Left renal cortex interstitium (tissue), 4 donors: ENCODE data around the gene CHKB. TPM values are rescaled to one million over a fixed set of nuclear protein-coding genes. Genes with fewer than 3 reads are reported as not detected.

ENCODE experiments used
- DNase-seq, 4 donors: peaks; one replicate each; pipeline ENCODE4 v3.0.0-alpha.2; 2013; ENCODE audit warnings: low read depth in 4 of 4, low spot score in 2 of 4, missing footprints in 1 of 4
- polyA plus RNA-seq, 4 donors: library from polyadenylated mRNA; unstranded; fragments of 120-200 nt; gene quantifications; one replicate each; pipeline ENCODE4 v1.2.1, GENCODE V29; 2013; ENCODE audit not compliant: insufficient read length in 4 of 4

The CHKB gene
- polyA plus RNA-seq, 4 donors = 66.8 to 105 (median 86.1) TPM

DNA sequence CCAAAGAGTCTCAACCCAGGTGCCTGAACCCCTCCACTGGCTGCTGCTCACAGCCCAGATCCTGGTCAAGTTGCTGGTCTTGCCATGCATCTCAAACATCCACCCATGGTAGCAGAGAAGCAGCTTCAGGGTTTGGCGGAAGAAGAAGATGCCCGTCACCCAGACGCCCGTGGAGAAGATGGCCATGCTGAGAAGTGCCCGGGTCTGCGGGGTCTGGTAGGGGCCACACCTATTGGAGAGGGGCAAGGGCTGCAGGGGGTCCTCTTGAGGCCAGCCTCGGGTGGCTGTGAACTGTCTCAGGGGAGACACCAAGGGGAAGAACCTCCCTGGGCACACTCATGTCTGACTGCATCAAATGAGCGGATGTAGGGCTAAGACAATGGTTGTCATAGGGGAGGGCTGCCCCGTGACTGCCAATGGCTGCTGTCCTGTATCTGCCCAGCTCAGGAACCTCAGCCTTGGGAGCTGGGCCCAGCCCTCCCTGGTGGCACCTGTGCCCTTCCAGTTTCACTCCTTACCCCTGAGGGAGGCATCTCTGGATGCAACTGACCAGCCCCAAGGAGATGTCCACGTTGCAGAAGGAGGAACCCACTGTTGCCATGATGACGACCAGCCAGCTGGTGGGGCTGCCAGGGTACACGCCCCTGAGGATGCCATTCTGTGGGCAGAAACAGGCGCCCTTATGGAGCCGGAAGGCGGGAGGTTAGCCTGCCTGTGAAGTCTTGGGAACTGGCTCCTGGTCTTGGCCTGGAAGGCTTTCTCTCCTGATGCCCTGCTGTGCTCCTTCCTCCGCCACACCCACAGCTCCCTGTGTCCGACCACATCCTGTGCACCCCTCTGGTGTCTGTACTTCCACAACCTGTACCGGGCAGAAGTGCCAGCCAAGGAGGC lies 5.6 kb downstream of the CHKB start:
- no peak for DNase-seq

DNA sequence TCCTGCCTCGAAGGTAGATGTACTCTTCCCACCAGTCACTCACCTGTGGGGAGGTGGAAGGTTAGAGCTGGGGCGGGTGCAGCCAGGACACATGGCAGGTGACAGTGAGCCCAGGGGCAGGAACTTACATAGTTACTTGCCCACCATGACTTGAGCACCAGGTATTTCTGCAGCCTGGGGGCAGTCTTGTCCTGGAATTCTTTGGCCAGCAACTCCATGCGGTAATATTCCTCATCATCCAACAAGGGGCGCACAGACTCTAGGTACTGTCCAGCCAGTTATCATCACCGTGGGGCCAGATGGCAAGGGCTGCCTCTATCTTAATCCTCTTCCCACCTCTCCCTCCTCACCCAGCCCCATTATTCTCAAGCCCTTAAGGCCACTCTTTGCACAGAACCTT lies 6.6 kb downstream of the CHKB start:
- DNase-seq = no peak

DNA sequence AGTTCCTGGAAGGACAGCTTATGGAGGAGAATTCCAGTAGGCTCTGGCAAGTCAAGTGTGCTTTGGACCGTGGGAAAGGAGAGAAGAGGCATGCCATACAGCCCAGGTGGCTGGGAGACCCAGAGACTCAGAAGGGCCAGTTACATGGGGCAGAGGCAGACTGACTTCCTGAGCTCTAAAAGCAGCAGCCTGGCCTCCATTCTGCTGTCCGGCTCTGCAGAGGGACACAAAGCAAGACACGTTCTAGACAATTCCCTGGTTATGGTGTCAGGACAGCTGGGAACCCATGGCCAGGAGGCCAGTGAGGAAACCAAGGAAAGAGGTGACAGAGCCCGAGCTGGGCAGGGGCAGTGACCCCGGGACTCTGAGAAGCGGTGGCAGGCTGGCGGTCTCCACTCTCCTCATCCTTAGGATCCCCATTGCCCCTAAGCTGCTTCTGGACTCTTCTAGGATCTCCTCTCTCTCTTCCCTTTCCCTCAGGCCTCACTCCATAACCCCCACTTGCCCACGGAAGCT lies 7.2 kb downstream of the CHKB start:
- DNase-seq = no peak

DNA sequence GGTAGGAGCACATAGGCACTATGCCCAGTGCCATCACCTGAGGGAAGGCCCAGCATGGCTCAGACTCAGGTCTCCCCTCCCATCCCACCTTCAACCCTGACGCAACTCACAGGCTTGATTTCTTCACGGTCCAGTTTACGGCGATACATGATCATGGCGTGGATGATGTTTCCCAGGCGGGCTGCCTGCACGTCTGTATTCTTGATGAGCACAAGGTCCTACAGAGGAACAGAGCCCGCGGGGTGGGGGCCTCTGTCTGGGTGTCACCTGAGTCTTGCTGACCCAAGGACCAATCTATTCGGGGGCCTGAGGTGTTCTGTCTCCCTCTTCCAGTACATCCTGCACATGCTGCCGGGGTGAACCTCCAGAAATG lies 8.3 kb downstream of the CHKB start:
- no peak for DNase-seq

DNA sequence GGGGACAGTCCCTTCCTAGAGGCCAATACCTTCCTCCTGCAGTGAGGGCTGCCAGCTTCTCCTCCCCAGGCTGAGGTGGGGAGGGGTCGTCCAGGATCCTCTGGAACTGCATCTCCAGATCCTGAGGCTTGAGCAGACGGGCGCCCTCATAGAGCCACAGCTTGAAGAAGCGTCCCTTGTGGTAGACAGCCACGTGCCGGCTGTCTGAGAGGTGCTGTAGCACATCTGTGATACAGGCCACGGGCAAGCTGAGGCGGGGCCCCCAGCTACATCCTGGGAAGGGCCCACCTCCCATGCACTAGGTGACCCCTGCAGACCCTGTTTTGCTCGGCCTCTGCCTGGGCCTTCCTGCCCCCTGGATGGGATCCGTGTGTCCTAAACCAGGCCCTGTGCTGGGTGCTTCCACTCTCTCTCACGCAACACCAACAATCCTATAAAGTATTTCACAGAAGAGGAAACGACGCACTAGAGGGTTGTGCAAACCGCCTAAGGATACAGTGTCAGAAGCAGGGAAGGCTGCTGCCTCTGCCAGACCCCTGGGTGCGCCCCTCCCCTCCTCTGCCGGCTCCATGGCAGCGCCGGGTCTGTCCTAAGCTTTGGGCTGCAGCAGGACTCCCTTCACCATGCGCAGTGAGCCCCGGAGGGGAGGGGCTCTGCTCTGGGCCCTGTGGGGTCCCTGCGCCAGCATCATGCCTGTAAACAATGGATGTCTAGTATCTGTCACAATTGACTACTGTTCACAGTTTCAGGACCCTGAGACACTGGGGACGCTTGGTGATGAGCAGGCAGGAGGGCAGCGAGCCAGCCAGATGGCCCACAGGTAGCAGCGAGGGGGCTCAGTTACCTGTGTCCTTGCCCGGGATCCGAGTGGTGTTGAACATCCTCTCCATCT lies 8.9 kb downstream of the CHKB start:
- DNase-seq = no peak

DNA sequence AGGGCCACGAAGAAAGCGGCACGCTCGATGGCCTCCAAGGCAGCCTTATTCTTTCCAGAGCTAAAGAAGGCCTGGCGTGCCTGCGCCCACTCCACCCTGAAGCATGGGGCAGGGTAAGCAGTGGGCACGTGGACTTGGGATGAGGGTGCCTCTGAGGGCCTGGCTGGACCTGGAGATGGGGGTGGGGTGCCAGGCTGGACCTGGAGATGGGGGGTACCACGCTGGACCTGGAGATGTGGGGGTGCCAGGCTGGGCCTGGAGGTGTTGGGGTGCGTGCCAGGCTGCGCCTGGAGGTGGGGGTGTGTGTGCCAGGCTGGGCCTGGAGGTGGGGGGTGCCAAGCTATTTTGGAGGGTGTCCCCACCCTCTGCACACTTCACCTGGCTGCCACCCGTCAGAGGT lies 9.7 kb downstream of the CHKB start:
- no peak for DNase-seq

DNA sequence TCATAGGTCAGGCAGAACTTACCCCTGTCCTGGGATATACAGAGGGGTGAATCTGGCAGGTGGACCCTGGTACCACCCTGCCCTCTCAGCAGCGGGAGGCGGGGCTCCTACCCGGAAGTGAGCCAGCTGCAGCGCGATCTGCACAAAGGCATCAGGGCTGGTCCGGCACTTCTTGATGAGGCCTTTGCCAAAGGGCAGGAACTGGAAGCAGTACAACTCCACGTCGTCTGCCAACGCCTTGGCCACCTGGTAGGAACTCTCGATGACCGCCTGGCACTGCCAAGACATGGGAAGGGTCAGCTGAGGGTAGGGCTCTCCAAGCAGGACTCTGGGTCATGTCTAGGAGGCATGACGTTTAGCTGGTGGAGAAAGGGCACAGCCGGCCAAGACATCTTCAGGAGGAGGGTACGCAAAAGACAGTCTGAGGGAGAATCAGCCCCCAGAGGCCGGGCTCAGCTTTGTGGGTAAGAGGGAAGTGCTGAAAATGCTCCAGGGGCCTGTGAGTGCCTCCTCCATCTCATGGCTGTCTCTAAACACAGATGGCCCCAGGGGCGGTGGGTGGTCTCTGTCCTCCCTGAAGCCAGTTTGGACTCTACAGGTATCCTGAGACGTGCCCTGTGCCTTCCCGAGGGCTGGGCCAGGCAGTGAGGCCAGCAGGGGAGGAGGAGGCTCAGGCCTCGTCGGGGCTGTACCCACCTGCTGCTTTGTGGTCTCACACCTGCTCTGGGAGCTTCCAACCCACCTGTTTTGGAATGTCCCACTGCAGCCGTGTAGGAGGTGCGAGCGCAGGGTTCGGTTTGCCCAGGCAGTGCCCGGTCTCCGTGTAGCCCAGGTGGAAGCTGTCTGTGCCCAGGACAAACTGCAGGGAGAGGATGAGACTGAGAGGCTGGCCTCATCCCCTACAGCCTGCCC lies 11.1 kb downstream of the CHKB start:
- DNase-seq = no peak

DNA sequence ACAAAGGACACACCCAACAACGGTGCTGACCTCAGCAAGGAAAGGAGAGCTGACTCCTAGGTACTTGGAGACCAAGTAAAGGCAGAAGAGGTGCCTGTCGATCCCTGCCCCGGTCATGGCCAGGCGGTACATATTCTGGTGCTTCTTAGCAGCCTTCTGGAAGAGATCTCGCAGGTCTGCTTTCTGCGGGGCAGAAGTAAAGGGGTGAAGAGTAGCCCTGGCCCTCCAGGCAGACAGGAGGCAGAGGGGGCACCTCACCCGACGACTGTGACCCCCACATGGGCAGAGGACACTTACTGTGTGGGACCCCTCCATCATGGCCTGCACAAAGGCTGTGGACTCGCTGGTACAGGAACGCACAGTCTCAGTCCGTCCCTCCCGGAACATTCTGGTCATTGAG lies 11.8 kb downstream of the CHKB start:
- no peak for DNase-seq

DNA sequence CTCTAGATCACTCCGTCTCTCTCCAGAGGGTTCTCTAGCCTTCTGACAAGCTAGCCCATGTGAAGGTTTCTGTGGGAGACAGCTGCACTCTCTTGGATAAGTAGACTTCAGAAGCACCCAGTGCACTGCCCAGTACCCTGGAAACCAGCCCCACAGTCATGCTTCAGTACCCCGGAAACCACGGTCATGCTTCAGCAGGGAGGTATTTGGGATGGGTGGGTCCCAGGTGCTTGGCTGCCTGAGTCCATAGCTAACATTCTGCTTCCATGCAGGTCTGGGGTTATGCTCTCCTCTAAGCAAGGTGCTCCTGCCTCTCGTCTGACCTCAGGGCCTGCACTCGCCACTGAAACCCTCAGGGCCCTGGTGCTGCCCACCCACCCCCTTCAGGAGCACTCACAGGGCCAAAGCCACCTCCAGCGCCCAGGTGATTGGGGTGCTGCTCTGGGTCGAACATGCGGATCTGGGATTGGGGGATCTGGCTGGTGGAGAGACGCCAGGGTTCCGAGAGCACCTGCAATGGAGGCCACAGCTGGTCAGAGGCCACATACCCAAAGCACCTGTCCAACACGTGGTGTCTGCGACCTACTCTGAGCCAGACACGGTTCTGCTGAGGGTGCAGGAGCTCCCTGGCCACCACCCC lies 12.6 kb downstream of the CHKB start:
- no peak for DNase-seq

DNA sequence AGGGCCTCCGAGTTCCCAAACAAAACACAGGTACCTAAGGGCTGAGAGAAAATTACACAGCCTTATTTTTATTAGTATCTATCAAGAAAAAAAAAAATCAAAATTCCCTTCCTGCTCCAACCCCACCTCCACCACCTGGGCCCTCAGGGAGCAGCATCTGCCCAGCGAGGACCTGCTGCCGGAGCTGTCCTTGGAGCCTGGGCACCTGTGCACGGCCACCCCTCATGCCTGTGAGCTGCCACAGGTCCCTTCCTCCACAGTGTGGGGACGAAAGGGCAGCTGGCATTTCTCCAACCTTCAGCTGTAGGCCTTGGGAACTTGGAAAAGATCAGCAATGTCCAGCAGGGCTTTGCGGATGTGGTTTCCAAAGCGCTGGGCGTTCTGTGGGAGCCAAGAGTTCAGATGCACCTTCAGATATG lies 13.6 kb downstream of the CHKB start:
- DNase-seq = no peak

DNA sequence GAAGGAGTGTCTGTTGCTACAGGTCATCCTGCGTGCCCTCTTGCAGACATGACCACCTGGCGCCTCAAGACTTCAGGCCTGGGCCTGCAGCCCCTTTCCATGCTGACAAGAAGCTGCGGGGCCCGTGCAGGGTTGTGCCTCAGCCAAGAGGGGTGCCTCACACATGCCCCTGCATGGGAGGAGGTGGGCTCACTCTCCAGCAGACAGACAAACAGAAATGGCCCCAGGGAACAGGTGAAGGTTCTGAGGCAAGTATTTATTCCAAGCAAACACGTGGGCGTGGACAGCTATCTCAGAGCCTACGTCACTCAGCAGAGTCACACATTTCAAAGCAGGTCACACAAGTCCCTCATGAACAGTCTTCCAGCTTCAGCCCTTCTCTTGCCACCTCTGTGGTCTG lies 14.0 kb downstream of the CHKB start:
- no peak for DNase-seq

DNA sequence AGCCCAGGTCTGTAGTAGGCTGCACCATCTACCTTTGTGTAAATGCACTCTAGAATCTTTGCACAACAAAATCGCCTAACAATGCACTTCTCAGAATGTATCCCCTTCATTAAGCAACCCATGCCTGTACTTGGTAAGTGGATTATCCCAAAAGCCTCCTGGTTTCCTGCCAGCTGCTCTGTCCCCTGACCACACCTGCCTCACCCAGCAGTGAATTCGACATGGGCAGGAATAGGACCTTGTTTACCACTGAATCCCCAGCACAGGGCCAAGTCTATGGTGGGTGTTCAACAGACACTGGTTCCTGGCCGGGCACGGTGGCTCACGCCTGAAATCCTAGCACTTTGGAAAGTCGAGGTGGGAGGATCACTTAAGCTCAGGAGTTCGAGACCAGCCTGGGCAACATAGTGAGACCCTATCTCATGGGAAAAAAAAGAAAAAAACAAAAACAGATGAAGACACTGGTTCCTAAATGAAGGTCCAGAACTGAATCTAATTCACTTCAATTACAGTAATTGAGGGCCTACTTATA lies 14.9 kb downstream of the CHKB start:
- no peak for DNase-seq

DNA sequence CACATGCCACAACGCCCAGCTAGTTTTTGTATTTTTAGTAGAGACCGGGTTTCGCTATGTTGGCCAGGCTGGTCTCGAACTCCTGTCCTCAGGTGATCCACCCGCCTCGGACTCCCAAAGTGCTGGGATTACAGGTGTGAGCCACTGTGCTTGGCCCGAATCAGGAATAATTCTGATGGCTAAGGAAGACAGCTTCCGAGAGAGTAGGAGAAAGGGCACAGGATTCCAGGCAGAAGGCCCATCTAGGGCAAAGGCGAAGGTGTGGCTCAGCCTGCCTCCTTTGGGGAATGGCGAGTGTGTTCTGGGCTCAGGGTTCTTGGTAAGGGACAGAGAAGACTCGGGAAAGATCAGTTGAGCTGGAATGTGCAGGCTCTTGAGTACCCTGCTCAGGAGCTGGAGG lies 18.4 kb downstream of the CHKB start:
- no peak for DNase-seq

DNA sequence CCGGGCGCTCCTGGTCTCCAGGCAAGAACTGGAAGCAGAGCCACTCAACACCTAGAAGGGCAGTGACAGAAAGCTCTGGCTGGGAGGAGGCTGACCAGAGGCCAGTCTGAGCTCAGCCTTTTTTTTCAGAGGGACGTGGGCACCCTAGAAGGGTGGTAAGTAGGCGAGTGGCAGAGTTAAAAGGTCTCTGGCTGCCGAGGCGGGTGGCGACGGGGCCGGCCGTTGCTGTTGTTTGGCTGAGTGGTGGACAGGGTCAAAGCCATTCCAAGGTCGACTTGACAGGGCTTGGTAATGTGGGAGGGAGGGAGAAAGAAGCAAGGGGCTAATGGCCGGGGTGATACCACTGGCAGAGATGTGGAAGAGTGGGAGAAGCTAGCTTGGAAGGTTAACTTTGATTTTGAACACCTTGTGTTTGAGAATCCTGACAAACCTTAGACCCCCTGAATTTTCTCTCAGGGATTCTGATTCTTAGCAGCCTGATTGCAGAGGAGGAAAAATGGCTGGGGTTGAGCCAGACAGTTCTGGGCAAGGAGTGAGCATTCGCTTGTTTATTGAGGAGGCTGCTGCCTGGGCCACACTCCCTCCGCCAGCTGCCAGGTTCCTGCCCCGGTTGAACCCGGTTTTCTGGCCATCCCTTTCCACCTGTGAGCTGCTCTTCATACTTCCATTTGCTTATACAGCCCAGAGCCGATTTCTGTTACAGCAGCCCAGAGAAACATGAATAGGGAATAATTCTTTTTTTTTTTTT lies 19.1 kb downstream of the CHKB start:
- DNase-seq = no peak

DNA sequence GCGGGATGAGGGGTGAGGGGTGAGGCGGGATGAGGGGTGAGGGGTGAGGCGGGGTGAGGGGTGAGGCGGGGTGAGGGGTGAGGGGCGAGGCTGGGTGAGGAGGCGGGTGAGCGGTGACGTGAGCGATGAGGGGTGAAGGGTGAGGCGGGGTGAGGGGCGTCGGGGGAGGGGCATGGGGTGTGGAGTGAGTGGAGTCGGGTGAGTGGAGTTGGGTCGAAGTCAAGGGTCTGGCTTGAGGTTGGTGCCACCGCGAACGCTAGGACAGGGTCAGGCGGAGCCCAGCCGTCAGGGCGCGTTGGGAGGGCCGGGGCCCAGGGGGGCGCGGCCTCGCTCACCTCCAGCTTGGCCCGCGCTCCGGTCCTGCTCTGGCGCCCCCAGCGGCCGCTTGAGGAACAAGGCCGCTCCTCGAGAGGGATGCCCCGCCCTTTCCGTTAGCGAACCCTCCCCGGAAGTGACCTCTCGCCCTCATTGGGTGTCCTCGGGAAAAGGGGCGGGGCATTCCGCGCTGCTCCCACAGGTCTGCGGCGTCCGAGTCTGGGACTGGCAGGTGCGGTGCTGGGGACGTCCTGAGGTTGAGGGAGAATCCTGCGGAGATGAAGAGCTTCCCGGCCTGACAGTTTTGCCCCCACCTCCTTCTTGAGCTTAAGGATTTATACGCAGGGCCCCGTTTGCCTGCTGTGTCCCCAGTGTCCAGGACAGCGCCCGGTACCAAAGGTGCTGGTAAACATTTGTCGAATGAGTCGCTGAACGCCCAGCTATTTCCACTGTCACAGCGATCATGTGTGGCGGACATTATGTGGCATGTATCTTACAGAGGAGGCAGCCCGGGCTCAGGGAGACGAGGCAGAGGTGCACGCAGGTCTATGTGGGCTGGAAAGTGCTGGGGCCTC lies 19.9 kb downstream of the CHKB start, which contains the start of gene SYCE3:
TSS of gene SYCE3 (minus strand) at position 397 of the 890 bp plus-strand sequence. CDS start 6,514 bp downstream, outside the sequence.
- DNase-seq = peak; percentile 77 to 89 (median 82)

DNA sequence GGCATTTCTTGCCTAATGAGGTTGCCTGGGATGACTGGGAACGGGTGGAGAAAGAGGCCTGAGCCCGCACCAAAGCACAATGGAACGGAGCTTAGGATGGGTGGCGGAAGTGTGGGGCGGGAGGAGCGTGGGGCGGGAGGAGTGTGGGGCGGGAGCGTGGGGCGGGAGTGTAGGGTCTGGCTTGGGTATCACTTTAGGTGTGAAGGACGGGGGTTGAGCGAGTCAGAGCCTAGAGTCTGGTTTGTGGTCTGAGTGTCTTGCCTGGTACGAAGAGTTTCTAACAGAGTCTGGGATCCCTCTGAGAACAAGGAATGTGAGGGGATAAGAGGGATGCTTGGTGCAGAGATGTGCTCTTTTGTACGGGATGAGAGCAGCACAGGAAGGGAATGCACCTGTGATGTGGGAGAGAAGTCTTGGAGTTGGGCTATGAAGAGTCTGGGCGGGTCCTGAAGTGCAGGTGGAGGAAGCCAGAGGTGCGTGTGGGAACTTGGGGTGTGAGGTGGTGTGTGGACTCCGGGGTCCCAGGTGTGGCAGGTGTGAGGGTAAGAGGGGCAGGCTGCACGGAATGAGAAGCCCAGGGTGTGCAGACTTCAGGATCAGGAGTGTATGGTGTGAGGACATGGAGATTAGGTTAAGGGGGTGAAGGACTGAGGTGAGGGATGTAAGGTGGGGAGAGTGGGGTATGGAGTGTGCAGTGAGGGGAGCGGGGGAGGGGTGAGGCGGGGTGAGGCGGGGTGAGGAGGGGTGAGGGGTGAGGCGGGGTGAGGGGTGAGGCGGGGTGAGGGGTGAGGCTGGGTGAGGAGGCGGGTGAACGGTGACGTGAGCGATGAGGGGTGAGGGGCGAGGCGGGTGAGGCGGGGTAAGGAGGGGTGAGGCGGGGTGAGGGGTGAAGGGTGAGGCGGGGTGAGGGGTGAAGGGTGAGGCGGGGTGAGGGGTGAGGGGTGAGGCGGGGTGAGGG lies 21.0 kb downstream of the CHKB start:
- no peak for DNase-seq

DNA sequence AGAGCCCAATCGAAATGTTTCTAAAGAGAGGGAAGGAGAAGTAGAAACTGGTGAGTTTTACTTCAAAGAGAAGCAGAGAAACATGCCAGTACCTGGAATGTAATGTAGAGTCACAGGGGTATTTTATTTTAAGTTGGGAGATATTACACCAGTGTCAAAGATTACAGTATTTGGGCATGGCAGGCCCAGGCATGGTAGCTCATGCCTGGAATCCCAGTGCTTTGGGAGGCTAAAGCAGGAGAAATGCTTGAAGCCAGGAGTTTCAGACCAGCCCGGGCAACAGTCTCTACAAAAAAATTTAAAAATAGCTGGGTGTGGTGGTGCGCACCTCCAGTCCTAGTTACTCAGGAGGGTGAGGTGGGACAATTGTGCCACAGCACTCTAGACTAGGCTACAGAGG lies 22.6 kb downstream of the CHKB start:
- no peak for DNase-seq
